NCI-H446 treated with DMSO at 0.1 percent for 48 hours (cell line): Measurements from ENCODE around the gene CTIF.
A peak's percentile ranks its signal among the peaks of the same experiment; 100 is the strongest.

ENCODE experiments used
- DNase-seq: peaks from one replicate; lab custom pipeline; 2025; lab: John Stamatoyannopoulos, UW

CTIF gene

GRCh38 chr18:48789259-48789812 lies 250.5 kb downstream of the CTIF start:
- DNase-seq: no peak

DNA sequence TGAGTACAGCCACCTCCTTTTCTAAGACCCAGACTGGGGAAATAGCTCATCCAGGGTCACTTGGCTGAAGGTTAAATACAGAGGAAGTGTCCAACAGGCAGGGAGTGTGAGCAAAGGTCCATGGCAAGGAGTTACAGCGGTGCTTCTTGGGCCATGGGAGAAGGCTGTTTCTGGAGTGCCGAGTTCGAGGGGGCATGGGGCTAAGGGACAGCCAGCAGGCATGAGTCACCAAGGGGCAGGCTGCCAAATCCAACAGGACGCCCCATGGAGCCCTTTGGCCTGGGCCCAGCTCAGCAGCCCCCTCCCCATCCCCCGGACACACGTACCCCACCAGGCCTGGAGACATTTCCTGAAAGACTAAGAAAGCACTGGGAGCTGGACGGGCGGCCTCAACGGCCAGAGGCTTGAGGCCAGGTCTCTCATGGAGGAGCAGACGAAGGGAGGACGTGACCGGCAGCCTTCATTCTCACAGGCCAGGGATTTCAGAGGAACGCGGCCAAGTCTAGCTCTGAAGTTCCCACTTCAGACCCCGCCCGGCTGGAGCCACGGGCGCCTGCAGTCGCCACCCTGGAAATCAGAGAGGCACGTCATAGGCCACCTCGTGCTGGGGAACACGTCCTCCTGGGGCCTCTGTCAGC lies 251.5 kb downstream of the CTIF start:
- peak; percentile 39 for DNase-seq

DNA sequence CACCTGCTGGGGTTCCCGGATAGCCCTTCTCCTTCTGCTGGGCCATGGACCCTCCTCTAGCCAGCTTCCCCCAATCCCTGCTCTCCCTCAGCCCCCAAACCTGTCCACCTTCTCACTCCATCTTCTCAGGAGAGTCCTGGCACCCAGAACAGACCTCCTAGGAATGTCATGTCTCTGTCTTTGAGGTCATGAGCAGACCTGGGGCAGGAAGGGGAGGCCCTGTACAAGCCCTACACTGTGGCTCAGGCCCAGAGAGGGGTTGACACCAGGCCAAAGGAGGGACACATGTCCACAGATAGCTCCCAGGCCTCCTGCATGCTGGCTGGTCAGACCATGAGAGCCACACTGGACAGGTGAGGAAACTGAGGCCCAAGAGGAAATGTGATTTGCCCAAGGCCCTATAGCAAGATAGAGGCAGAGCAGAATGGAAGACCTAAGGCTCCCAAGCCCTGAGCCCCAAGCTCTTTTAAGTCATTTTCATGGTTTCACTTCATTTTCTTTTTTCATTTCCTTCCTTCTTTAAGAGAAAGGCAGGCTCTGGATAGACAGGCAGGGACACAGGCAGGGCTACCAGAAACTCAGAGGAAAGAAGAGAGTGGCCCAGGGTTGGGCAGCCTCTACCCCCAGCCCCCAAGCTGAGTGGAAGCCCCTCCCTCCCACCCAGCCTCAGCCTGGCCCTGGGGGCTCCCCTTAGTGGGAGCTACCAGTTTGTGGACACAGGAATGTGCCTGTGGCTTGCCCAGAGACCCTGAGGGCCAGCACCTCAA lies 252.2 kb downstream of the CTIF start:
- DNase-seq: no peak

DNA sequence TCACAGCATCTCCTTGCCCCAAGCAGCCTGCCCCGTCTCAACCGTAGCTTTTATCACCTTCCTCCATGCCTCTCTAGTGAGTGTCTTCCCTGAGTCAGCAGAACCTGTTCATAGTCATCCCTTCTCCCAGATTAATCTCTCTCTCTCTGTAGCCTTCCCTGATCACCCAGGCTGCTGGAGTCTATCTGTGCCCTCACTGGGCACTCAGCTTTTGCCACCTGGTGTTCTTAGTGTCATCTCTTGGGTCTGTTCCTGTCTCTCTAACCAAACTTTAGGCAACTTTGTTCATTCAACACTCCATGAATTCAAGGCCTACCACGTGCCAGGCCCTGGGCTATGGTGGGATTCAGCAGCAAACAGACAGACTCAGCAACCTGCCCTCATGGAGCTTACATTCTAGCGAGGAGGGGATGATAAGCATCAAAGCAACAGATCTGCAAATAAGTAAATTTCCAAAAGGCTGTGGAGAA lies 252.8 kb downstream of the CTIF start:
- no peak for DNase-seq

DNA sequence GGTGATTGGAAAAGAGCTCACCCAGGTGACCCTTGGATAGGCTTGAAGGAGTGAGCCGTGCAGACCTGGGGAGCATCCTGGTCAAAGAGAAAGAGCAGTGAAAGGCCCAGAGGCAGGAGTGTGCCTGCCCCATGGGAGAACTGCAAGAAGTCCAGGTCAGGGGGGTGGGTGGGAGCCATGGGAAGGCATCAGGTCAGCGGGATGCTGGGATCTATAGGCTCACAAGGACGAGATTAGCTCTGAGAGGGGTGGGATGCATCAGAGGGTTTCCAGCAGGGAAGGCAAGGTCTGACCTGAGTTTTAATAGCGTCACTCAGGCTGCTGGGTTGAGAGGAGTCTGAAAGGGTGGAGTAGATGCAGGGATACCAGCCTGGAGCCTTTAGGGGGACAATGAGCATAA lies 253.3 kb downstream of the CTIF start:
- DNase-seq: no peak

GRCh38 chr18:48792611-48793380 lies 254.0 kb downstream of the CTIF start:
- no peak for DNase-seq

DNA sequence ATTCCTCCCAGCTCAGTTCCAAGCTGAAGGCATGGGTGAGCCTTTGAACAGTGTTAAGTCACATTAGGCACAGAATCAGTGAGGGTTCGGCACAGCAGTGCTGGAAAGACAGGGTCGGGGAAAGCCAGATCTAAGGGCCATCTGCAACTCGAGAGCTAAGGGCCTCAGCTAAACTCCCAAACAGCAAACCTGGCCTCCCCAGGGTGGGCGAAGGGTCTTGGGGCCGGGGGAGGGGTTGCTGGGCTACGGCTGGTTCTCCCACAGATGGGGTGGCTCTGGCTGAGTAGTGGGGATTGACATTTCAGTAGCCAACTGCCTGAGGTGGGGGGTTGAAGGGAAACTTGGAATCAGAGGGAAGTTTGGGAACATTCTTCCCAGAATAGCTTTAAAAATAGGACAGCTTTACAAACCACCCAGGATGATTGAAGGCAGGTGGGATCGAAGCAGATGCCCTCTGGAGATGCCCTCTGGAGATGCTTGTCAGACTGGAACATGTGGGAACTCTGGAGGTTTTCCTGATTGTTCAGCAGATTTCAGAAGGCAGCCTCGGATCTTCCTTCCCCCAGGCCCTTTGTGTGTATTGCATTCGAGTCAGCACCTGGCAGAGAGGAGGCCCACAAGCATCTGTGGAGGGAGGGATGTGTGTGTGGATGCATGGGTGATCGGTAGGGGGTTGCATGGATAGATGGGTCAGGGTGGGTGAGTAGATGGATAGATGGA lies 255.6 kb downstream of the CTIF start:
- no peak for DNase-seq

- no peak for DNase-seq
These were observed 256.9 kb downstream of the CTIF start for GRCh38 chr18:48795696-48796095.

DNA sequence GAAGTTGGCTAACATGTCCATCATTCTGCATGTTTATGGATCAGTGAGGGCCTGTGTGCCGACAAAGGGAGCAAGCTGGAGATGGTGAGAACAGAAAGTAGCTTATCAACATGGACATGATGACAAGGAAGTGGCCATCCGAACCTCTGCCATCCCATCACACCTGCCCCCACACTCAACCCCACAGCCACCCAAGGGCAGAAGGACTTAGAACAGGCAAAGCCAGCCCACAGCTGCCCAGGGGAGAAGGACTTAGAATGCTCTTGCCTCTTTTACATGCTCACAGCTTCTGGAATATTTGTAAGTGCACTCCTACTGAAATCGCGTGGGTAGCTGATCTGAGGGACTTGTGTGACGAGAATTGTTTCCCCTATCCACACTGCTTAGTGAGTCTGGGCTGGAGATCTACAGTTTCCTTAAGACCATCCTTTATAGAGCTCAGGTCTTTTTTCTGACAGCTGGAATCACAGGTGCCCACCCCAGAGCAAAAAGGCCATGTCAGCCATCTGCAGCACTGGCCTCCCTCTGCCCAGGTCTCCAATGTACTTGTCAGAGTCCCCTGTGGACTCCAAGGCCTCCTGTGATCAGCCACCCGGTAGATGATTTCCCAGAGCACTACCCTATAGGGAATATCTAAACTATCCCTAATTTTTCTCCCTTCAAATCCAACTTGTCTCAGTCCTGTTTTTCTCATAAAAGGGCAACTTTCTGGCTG lies 257.8 kb downstream of the CTIF start:
- DNase-seq: no peak

GRCh38 chr18:48797841-48798255 lies 259.0 kb downstream of the CTIF start:
- DNase-seq: no peak

DNA sequence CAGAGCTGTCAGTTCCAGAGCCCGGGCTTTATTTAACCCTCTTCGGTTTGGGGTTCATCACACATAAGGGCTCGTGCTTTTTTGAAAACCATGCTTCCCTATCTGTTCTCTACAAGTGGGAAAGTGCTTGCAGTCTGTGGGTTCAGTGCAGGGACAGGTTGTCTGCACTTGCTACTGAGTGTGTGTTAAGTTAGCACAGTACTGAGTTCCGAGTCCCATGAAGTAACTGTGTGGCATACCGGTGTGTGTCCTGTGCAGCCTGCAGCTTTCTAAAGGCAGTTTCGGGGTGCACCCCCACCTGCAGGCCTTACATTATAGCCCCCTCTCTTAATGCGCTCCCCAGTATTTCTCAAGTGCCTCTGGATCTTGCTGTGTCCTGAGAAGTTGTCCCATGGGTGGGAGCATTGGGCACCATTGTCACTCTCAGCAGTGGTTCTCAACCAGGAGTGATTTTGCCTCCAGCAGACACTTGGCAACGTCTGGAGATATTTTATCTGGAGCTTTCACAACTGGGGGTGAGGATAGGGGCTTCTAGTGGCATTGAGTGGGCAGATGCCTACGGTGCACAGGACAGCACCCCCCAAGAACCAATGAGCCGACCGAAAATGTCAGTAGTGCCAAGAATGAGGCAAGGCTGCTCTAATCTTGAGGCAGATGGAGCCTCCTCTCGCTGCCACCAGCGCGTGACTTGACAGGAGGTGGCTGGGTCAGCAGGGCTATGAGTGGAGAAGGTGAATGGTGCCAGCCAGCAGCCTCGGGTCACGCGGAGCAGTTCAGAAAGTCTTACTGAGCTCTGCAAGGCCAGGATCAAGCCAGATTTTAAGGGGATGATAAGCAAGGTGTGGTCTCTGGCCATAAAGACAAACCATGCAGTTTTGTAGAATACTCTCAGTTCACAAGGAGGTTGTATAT lies 259.8 kb downstream of the CTIF start:
- DNase-seq: peak; percentile 30

DNA sequence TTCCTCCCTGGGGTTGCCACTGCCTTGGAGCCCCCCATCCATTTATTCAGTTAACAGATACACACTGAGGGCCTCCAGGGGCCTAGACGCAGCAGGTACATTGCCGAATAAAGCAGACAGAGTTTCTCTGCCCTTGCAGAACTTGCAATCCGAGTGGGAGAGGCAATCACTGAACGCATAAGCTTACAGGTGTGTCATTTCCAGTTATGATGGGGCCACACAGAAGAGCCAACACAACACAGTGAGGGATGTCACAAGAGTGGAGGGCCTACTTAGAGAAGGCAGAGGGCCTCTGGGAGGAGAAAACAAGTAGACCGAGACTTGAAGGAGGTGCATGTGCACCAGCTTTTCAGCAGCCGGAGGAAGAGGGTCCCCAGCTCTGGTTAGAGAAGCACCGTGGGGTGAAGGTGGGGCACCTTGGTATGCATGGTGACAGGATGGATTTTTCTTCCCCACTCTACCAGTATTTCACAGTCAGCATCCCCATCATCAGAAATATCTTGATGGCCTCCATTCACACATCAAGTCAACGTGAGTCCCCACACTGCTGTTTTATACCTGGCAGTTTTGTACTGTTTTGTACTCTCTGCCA lies 261.0 kb downstream of the CTIF start:
- DNase-seq: no peak

DNA sequence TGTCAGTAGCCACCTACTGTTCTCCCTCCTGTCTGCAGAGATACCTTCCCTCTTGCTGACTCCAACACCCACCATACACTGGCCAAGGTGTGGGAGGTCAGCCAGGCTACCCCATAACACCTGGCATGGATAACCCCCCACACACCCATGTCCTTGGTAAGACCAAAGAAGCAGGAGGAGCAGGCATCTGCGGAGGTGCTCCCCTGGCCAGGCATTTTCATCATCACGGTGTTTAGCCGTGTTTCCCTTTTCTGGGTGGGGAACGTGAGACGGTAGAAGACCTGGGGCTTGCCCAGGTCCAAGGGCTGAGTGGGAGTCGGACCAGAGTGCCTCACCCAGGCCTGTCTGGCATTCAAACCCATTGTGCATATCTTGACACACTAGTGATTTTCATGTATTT lies 261.6 kb downstream of the CTIF start:
- DNase-seq: no peak

DNA sequence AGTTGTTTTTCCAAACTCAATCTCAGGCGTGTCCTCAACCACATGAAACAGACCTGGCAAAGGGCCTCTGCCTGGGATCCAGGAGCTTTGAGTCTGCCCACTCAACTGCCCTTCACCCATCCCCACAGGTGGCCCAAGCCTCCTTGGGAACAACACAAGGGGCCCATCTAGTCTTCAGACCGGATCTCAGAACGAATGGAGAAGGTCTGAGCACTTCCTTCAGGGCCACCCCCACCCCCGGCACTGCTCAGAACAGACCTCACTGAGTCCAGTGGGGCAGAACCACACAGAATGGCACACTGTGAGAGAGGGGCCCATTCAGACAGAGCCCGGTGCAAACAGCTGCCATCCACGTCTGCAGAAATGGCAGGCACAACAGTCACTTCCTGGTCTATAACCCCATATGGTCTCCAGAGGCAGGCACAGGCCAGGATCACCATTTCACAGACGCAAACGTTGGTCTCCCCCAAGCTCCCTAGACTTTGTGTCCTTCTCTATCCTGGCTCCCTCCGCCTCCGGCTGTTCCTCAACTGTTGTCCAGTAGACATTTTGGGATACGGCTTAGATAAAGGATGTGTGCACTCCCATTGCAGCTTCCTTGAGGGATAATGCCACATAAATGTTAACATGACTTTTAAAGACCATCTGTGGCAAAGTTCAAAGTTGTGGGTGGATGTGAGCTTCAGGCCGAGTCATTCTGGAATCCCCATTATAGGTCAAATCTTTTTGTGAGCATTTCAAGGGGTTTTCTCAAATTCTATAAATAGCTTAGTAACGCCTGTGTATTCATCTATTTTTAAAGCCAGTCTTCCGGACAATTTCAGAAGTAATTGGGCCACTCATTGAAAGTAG lies 262.3 kb downstream of the CTIF start:
- DNase-seq: no peak

DNA sequence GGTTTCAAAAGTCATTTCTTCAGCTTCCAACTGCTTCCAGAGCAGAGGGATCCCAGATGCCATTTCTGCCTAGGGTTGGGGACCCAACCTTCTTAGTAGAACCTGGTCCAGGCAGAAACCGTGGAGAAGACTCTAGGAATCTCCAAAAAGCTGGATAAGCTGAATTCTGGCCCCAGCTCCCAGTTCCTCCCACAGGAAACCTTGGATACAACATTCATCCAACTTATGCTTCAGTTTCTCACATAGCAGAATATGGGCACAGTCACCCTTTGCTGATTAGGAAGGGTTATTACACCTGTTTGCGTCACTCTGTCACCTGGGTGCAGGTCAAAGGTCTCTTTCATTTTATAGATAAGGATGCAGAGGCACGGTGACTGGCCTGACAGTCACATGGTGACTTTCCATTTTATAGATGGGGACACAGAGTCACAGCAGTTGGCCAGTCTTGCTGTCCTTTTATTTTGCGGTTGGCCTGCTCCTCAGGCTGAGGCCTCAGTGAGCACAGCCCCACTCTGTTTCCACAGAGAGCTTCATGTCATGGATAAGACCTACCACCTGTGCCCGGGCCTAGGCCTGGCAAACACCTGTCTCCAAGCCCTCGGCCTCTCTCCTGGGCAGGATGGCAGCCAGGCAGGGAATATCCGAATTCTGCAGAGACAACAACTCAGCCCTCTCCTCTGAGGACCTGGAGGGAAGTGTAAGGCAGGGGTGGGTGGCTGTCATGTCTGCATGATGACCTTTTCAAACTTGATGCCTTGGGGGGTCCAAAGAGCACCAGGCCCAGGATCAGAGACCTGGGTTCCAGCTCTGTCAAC lies 263.1 kb downstream of the CTIF start:
- DNase-seq: no peak

- DNase-seq: no peak
These were observed 263.9 kb downstream of the CTIF start for GRCh38 chr18:48802543-48803290.

- DNase-seq: no peak
These were observed 264.7 kb downstream of the CTIF start for GRCh38 chr18:48803518-48803917.
